SK-N-SH treated with all-trans-retinoic acid at 6 μM for 48 hours (cell line): ENCODE measurements around the gene KIN.

ENCODE experiments used
- GLIS3 ChIP-seq: fragments of 250-450 bp; sonication (Bioruptor Pico); IDR thresholded peaks from 2 replicates; pipeline ENCODE4 v1.5.0; 2020; ENCODE audit warnings: mild to moderate bottlenecking, moderate library complexity
- POU6F1 ChIP-seq: fragments of 250-450 bp; sonication (Bioruptor Pico); IDR thresholded peaks from 2 replicates; pipeline ENCODE4 v1.8.0; 2021; ENCODE audit warnings: low read depth, mild to moderate bottlenecking, moderate library complexity, borderline replicate concordance
- PPARA ChIP-seq: fragments of 250-450 bp; sonication (Bioruptor Pico); IDR thresholded peaks from 2 replicates; pipeline ENCODE4 v1.5.0; 2020; ENCODE audit warnings: mild to moderate bottlenecking, borderline replicate concordance
- RARB ChIP-seq: fragments of 250-450 bp; sonication (Bioruptor Pico); IDR thresholded peaks from 2 replicates; pipeline ENCODE4 v1.8.0; 2021; ENCODE audit warnings: mild to moderate bottlenecking, moderate library complexity
- SNAI2 ChIP-seq: fragments of 250-450 bp; sonication (Bioruptor Pico); IDR thresholded peaks from 2 replicates; pipeline ENCODE4 v1.5.0; 2020; ENCODE audit warnings: mild to moderate bottlenecking, moderate library complexity
- TCF4 ChIP-seq: fragments of 250-450 bp; sonication (Bioruptor Pico); IDR thresholded peaks from 2 replicates; pipeline ENCODE4 v1.8.0; 2021; ENCODE audit warnings: mild to moderate bottlenecking, moderate library complexity, borderline replicate concordance
- ZFP3 ChIP-seq: fragments of 250-450 bp; sonication (Bioruptor Pico); IDR thresholded peaks from 2 replicates; pipeline ENCODE4 v1.5.0; 2020; ENCODE audit warnings: mild to moderate bottlenecking, moderate library complexity
- ZNF565 ChIP-seq: fragments of 450-650 bp; formaldehyde crosslinking; conservative IDR thresholded peaks from 2 replicates; pipeline ENCODE4 v1.5.0; 2020; ENCODE audit warnings: low read depth, mild to moderate bottlenecking, moderate library complexity
- ZNF70 ChIP-seq: fragments of 450-650 bp; formaldehyde crosslinking; IDR thresholded peaks from 2 replicates; pipeline ENCODE4 v1.5.0; 2020; ENCODE audit warnings: mild to moderate bottlenecking, moderate library complexity
- TF ChIP-seq, protein P1 (sequence below): fragments of 250-450 bp; sonication (Bioruptor Pico); IDR thresholded peaks from 2 replicates; pipeline ENCODE4 v1.8.0; 2020; ENCODE audit warnings: mild to moderate bottlenecking, moderate library complexity, borderline replicate concordance

GRCh38 chr10:7773845-7774801 lies 13.7 kb downstream of the KIN start:
- TF ChIP-seq ZFP3 (CRISPR knock-in tag): no peak
- TF ChIP-seq ZNF565: no peak
- no peak for TF ChIP-seq POU6F1 (CRISPR knock-in tag)
- TF ChIP-seq PPARA (CRISPR knock-in tag): no peak
- no peak for TF ChIP-seq ZNF70 (CRISPR knock-in tag)
- TF ChIP-seq, protein P1, sequence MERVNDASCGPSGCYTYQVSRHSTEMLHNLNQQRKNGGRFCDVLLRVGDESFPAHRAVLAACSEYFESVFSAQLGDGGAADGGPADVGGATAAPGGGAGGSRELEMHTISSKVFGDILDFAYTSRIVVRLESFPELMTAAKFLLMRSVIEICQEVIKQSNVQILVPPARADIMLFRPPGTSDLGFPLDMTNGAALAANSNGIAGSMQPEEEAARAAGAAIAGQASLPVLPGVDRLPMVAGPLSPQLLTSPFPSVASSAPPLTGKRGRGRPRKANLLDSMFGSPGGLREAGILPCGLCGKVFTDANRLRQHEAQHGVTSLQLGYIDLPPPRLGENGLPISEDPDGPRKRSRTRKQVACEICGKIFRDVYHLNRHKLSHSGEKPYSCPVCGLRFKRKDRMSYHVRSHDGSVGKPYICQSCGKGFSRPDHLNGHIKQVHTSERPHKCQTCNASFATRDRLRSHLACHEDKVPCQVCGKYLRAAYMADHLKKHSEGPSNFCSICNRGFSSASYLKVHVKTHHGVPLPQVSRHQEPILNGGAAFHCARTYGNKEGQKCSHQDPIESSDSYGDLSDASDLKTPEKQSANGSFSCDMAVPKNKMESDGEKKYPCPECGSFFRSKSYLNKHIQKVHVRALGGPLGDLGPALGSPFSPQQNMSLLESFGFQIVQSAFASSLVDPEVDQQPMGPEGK (CRISPR knock-in tag): no peak
- no peak for TF ChIP-seq RARB (CRISPR knock-in tag)
- TF ChIP-seq GLIS3: no peak
- TF ChIP-seq TCF4 (CRISPR knock-in tag): no peak
- no peak for TF ChIP-seq SNAI2 (CRISPR knock-in tag)
